Neural cell (in vitro differentiated cells): ENCODE results near the gene GOLGA6L24.
"Not testable (repeated sequence)": the region's sequence is repeated elsewhere in the genome, so short reads cannot be mapped to it uniquely, and the experiment has no call there.

Source experiments
- CTCF ChIP-seq: fragments of 450-650 bp; IDR thresholded peaks from 2 replicates; pipeline ENCODE4 v1.5.1; 2014; ENCODE audit warnings: antibody characterized with exemption, mild to moderate bottlenecking, moderate library complexity; ENCODE audit not compliant: poor library complexity, severe bottlenecking
- EP300 ChIP-seq: fragments of 450-650 bp; conservative IDR thresholded peaks from 2 replicates; pipeline ENCODE4 v1.6.1; 2014; ENCODE audit warnings: antibody characterized with exemption, mild to moderate bottlenecking, moderate library complexity; ENCODE audit not compliant: poor library complexity, severe bottlenecking
- EZH2 ChIP-seq: fragments of 200-600, 300-800 bp; shearing (Covaris generic), sonication (generic); IDR thresholded peaks from 2 replicates; pipeline ENCODE4 v1.6.1; 2014; ENCODE audit warnings: antibody characterized with exemption, low read length, borderline replicate concordance, mild to moderate bottlenecking; ENCODE audit not compliant: insufficient read depth, poor library complexity, severe bottlenecking
- MXI1 ChIP-seq: fragments of 450-650 bp; conservative IDR thresholded peaks from 2 replicates; pipeline ENCODE4 v1.6.1; 2014; ENCODE audit warnings: antibody characterized with exemption, mild to moderate bottlenecking; ENCODE audit not compliant: poor library complexity, severe bottlenecking
- POLR2AphosphoS5 ChIP-seq: IDR thresholded peaks from 2 replicates; pipeline ENCODE4 v1.6.1; 2012
- RAD21 ChIP-seq: fragments of 450-650 bp; conservative IDR thresholded peaks from 2 replicates; pipeline ENCODE4 v1.6.1; 2014; ENCODE audit warnings: antibody characterized with exemption, mild to moderate bottlenecking, moderate library complexity
- SMC3 ChIP-seq: fragments of 450-650 bp; conservative IDR thresholded peaks from 2 replicates; pipeline ENCODE4 v1.6.1; 2014; ENCODE audit warnings: antibody characterized with exemption, mild to moderate bottlenecking, moderate library complexity; ENCODE audit not compliant: poor library complexity
- TAF1 ChIP-seq: IDR thresholded peaks from 2 replicates; pipeline ENCODE4 v1.6.1; 2012; ENCODE audit warnings: low read depth

DNA sequence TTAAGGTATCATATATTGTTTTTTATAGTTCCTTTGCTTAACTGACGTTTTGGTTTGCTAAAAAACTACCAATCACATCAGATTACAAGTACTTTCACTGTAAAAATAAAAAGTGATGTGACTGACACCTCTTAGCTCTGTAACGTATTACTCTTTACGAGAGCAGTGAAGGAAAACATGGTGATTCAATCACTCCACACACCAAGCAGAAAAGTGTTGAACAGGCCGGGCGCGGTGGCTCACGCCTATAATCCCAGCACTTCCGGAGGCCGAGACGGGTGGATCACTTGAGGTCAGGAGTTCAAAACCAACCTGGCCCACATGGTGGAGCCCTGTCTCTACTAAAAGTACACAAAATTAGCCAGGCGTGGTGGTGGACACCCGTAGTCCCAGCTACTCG is 39.8 kb downstream of the GOLGA6L24 start:
- not testable (repeated sequence) for TF ChIP-seq EZH2, EP300, CTCF, POLR2AphosphoS5, TAF1, SMC3, RAD21, MXI1
